Nephron progenitor cell (in vitro differentiated cells): ENCODE measurements around the gene TRAPPC5.

Experiments used
- DNase-seq: peaks from one replicate; pipeline ENCODE4 v3.0.0; 2021
- H3K27ac Mint-ChIP-seq: 2 replicates; pipeline ENCODE4 v1.8.0; 2021; ENCODE audit warnings: mild to moderate bottlenecking, moderate library complexity, mixed read lengths
- H3K27me3 Mint-ChIP-seq: 2 replicates; pipeline ENCODE4 v1.8.0; 2021; ENCODE audit warnings: mild to moderate bottlenecking, low read depth, mixed read lengths; ENCODE audit not compliant: poor library complexity
- H3K36me3 Mint-ChIP-seq: 2 replicates; pipeline ENCODE4 v1.8.0; 2021; ENCODE audit warnings: low read depth, mixed read lengths
- H3K4me1 Mint-ChIP-seq: 2 replicates; pipeline ENCODE4 v1.8.0; 2021; ENCODE audit warnings: mixed read lengths
- H3K4me3 Mint-ChIP-seq: 2 replicates; pipeline ENCODE4 v1.8.0; 2021; ENCODE audit warnings: mild to moderate bottlenecking, moderate library complexity, mixed read lengths
- H3K9me3 Mint-ChIP-seq: 2 replicates; pipeline ENCODE4 v1.8.0; 2021; ENCODE audit warnings: mild to moderate bottlenecking, moderate library complexity, mixed read lengths
- TF ChIP-seq, protein P1 (sequence below): fragments of 200-600 bp; sonication (generic); IDR thresholded peaks from 2 replicates; pipeline ENCODE4 v1.5.0; 2021; ENCODE audit warnings: antibody characterized with exemption

TRAPPC5 gene

GRCh38 chr19:7676854-7677253, 3.8 kb upstream of the TRAPPC5 start, which contains the start of gene MCEMP1:
Gene MCEMP1, plus strand, starts transcription at chr19:7677090. Its CDS starts 31 bp downstream, at chr19:7677121.
- peaks cover 30% of the 10 kb centered on the region for H3K4me1 Mint-ChIP-seq
- H3K27ac Mint-ChIP-seq = no peak within 1 kb of the TSS
- H3K4me3 Mint-ChIP-seq = no peak within 1 kb of the TSS
- no peak for DNase-seq
- TF ChIP-seq, protein P1, sequence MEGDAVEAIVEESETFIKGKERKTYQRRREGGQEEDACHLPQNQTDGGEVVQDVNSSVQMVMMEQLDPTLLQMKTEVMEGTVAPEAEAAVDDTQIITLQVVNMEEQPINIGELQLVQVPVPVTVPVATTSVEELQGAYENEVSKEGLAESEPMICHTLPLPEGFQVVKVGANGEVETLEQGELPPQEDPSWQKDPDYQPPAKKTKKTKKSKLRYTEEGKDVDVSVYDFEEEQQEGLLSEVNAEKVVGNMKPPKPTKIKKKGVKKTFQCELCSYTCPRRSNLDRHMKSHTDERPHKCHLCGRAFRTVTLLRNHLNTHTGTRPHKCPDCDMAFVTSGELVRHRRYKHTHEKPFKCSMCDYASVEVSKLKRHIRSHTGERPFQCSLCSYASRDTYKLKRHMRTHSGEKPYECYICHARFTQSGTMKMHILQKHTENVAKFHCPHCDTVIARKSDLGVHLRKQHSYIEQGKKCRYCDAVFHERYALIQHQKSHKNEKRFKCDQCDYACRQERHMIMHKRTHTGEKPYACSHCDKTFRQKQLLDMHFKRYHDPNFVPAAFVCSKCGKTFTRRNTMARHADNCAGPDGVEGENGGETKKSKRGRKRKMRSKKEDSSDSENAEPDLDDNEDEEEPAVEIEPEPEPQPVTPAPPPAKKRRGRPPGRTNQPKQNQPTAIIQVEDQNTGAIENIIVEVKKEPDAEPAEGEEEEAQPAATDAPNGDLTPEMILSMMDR = no peak
- H3K27me3 Mint-ChIP-seq = peaks cover 72% of the 10 kb centered on the region
- H3K9me3 Mint-ChIP-seq = peaks cover 15% of the 10 kb centered on the region
- no peaks in the 10 kb centered on the region for H3K36me3 Mint-ChIP-seq

DNA sequence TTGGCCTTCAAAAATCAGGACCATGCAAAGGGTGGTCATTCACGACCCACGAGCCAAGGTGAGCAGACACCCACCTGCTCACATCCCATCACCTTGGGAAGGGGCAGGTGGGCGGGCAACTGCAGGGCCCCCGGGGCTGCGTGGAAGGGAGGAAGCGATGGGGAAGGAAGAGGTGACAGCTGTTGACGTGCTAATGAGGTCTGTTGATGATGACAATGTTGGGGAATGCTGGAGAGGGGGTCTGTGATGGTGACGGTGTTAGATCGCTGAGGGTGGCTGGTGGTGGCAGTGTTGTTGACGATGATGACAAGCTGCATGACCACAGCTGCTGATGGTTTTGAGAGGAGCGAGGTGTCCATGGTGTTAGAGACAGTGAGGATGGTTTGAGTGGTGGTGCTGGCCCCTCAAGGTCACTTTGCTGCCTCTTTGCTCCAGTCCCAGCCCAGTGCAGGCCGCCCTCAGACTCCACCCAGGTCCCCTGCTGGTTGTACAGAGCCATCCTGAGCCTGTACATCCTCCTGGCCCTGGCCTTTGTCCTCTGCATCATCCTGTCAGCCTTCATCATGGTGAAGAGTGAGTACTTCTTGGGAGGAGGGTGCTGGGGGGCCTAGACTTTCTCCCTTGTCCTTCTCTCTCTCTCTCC, 2.8 kb upstream of the TRAPPC5 start:
- Mint-ChIP-seq H3K27ac (no peak overlapping the region), H3K27me3 (peaks cover 64% of the 10 kb centered on the region), H3K9me3 (peaks cover 15% of the 10 kb centered on the region), H3K4me1 (peaks cover 31% of the 10 kb centered on the region), H3K36me3 (peaks cover 4% of the 10 kb centered on the region), H3K4me3 (no peak overlapping the region)
- DNase-seq = no peak
- TF ChIP-seq, protein P1 = no peak

DNA sequence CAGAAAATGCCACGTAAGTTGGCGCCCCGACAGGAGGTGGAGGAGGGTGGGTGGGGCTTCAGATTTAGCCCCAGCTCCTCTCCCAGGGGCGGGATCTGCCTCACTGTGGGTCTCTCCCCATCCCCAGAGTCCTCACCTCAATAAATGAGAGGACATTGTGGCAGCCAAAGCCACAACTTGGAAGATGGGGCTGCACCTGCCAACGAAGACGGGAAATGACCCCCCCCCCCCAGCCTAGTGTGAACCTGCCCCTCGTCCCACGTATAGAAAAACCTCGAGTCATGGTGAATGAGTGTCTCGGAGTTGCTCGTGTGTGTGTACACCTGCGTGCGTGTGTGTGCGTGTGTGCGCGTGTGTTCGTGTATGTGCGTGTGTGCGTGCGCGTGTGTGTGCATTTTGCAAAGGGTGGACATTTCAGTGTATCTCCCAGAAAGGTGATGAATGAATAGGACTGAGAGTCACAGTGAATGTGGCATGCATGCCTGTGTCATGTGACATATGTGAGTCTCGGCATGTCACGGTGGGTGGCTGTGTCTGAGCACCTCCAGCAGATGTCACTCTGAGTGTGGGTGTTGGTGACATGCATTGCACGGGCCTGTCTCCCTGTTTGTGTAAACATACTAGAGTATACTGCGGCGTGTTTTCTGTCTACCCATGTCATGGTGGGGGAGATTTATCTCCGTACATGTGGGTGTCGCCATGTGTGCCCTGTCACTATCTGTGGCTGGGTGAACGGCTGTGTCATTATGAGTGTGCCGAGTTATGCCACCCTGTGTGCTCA, 1.5 kb upstream of the TRAPPC5 start:
- Mint-ChIP-seq H3K27ac (no peak overlapping the region), H3K27me3 (peaks cover 50% of the 10 kb centered on the region), H3K4me1 (peaks cover 31% of the 10 kb centered on the region), H3K4me3 (peak overlapping the region; percentile 21), H3K9me3 (peaks cover 6% of the 10 kb centered on the region), H3K36me3 (peaks cover 17% of the 10 kb centered on the region)
- TF ChIP-seq, protein P1 = no peak
- DNase-seq = no peak

GRCh38 chr19:7679771-7680605, 645 bp upstream of the TRAPPC5 start:
- peaks cover 17% of the 10 kb centered on the region for H3K36me3 Mint-ChIP-seq
- TF ChIP-seq, protein P1 = no peak

GRCh38 chr19:7681340-7682174, 924 bp downstream of the TRAPPC5 start:
- peak; percentile 75 for DNase-seq
- Mint-ChIP-seq H3K4me3 (peak overlapping the region; percentile 89), H3K4me1 (peaks cover 41% of the 10 kb centered on the region), H3K27ac (no peak overlapping the region), H3K9me3 (no peaks in the 10 kb centered on the region), H3K27me3 (peaks cover 30% of the 10 kb centered on the region), H3K36me3 (peaks cover 29% of the 10 kb centered on the region)
- TF ChIP-seq, protein P1 = peak; percentile 16

More at GRCh38 chr19:7679771-7680605, 645 bp upstream of the TRAPPC5 start:
- DNase-seq = no peak
- H3K27me3 Mint-ChIP-seq = peaks cover 42% of the 10 kb centered on the region
- H3K4me1 Mint-ChIP-seq = peaks cover 31% of the 10 kb centered on the region
- no peaks in the 10 kb centered on the region for H3K9me3 Mint-ChIP-seq
- no peak overlapping the region for H3K27ac Mint-ChIP-seq
- peak overlapping the region; percentile 64 for H3K4me3 Mint-ChIP-seq
